SIG-M5 treated with dmso at 0.1 percent for 504 hours (cell line): ENCODE measurements around the gene PHETA1.
"Not testable (repeated sequence)": the region's sequence is repeated elsewhere in the genome, so short reads cannot be mapped to it uniquely, and the experiment has no call there.

Source experiments
- DNase-seq: peaks from one replicate; lab custom pipeline; 2025; ENCODE audit not compliant: unreplicated experiment; lab: John Stamatoyannopoulos, UW

The PHETA1 gene

DNA sequence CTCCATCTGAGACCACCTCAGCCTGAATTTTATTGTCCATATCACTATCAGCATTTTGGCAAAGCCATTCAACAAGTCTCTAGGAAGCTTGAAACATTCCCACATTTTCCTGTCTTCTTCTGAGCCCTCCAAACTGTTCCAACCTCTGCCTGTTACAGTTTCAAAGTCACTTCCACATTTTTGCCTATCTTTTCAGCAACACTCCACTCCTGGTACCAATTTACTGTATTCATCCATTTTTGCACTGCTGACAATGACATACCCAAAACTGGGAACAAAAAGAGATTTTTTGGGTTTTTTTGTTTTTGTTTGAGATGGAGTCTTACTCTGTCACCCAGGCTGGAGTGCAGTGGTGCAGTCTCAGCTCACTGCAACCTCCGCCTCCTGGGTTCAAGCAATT is 4.3 kb upstream of the PHETA1 start:
- not testable (repeated sequence) for DNase-seq

DNA sequence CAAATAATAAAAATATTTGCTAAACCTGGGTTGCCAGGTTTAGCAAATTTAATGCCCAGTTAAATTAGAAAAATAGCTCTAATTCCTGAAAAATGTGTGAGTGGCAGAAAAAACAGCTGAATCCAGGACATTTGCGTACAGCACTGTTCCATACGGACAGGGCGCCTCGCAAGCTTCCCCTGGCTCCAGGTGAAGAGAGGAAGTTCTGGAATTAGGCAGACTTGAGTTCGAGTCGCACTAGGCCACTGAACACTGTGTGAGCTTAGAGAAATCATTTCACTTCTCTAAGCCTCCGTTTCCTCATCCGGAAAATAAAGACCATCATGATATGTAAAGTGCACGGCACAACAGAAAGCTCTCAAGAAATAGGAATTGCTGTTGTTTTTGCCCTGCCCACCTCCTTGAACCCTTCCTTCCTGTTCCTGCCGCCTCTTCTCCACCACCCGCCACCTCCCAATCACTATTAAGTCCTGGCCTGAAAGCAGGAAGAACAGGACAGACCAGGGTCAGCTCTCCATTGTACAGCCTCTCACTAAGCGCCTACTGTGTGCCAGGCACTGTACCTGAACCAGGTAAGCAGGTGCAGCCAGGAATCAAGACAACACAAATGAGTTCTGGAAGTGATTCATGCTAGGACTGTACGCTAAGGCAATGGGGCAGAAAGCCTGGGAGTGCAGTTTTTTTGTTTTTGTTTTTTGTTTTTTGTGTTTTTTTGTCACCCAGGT is 763 bp upstream of the PHETA1 start:
- DNase-seq, result no peak

DNA sequence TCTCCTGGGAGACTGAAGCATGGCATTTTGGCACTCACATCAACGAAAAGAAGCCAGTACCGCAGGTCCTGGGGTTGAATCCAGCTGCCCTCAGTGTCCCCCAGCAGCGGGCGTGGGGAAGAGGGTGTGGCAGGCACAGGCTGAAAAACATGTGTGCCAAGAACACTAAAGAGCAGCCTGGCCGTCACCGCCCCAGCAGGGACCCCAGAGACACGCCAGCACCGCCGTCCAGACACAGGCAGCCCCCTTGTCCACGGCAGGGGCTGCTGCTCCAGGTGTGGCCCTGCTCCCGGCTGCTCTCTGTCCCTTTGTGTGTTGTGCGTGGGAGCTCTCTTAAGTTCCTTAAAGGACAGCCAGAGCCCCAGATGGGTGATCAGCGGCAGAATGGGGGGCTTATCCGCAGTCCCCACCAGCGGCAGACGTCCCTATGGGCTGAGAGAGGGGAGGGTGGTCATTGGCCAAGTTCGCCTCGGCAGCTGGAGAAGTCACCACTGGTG is 556 bp downstream of the PHETA1 start:
- DNase-seq, result no peak

DNA sequence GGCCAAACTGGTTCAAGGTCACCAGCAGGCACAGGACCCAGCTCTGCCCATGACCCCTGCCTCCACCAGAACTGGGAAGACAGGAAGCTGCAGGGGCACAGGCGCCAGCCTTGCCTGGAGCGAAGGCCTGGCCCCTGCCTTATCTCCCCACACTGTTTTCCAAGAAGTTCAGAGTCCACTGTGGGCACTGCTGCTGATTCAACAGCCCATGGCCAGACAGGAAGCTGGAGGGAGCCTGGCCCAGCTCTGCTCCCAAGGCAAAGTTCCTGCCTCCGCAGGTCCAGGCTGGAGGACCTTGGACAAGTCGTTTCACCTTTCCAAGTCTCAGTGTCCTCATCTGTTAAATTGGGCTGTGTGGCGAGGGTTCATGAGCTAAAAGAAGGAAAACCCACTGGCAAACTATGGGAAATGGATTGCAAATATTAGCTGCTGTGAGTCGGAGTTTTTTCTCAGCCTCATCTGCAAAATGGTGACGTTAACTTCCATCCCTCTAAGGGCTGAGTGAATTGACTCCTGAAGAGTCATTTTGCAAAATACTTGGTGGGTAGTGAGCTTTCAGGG is 1.2 kb downstream of the PHETA1 start:
- DNase-seq, result no peak

DNA sequence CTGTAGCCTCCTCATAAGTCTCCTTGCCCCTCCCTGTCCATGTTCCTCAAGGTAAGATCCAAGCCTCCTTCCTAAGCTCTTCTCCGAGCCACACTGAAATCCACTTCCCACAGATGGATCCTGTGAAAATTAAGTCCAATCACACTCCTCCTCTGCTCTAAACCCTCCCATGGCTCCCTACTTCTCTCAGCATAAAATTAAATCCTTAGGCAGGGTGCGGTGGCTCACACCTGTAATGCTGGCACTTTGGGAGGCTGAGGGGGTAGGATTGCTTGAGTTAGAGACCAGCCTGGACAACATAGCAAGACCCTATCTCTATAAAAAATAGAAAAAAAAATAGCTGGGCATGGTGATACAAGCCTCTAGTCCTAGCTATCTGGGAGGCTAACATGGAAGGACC is 2.3 kb downstream of the PHETA1 start:
- no peak for DNase-seq

DNA sequence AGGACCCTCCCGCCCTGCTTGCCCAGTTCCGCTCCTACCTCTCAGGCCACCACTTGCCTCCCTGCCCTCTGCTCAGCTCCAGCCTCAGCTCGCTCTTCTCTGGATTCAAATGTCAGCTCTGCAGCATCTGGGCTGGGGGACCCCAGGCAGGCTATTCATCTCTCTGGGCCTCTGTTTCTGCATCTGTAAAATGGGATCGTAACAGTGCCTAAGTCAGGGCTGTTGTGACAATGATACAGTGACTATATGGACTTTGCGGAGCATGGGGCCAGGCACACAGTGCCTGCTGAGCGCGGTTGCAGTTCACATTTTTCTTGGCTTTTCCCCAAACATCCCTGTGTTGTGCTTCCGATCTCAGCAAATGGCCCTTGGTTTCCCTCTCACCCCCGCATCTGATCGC is 2.8 kb downstream of the PHETA1 start:
- no peak for DNase-seq

DNA sequence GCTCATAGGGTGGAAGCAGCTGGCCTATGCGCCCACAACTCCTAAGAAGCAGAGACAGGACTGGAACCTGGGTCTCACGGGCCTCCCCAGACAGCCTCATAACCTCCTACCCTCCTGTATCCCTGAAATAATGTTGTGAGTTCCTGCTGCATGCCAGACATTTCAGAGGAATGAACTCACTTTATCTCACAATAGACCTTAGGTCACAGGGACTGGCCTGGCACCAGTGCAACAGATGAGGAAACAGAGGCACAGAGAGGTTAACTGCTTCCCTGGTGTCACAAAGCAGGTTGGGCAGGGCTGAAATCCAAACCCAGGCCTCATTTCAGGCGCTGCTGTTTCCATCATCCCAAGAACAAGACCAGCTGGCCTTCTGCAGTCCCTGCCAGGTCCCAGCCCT is 5.3 kb downstream of the PHETA1 start:
- no peak for DNase-seq

DNA sequence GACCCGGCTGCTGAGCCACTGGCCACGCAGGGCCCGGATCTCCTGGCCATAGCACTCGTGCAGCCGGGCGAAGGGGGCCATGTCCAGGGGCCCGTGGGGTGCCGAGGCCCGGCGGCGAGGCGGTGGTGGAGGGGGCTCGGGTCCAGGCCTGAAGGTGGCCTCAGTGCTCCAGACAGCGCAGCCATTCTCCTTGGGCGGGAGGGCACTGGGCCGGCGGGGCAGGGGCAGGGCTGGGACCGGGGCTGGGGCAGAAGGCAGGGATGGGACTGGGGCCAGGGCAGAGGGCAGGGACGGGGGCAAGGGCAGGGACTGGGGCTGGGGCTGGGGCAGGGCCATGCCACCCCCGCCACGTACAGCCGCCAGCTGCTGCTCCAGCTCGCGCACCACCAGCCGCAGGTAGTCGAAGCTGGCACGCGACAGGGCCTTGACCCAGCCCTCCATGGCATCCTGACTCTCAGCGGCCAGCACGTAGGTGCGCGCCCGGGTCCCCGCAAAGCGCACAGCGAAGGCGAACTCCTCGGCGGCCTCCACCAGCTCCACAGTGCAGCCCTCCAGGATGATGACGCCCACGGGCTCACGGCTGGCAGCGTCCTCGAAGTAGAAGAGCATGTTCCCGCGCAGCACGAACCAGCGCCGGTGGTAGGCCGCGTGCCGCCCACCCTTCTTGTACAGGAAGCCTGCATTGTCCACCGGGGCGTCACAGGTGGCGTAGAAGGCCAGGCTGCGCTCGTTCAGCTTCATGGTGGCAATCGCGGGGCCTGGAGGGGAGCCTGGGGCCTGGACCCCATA is 6.0 kb downstream of the PHETA1 start:
- no peak for DNase-seq

DNA sequence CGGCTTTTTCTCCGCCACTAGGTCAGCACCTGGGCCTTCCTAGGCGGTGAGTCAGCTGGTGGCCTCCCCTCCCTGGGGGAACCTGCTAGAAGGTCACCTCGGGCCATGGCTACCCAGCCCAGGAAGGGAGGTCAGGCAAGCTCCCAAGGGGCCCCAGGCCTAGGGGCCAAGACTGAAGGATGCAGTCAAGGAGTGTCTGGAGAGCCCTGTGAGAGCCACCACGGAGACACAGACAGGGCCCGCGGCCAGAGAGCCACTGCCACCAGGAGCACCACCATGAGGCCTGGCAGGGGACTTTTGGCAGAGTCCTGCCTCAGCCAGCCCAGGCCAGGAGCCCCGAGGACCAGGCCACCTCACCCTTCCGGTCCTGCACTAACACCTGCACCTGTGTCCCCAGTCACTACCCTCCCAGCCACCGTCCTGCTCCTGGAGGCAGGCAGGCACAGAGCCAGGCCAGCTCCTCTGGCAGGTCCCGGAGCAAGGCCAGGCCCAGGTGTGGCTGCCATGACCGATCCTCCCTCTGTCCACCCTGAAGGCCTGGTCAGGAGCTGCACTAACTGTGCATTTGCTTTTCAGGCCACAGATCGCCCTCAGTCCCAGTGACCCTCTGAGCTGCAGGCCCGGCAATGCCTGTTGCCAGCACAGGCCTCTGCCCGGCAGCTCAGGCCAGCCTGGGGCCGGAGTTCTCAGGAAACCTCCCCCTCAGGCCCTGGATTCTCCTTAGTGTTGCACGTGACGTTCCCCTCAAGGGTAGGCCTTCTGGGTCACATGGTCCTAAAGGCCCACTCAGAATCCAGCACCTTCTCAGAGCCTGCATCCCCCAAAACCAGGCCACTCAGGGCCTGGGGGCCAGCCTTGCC is 6.9 kb downstream of the PHETA1 start:
- DNase-seq, result no peak

DNA sequence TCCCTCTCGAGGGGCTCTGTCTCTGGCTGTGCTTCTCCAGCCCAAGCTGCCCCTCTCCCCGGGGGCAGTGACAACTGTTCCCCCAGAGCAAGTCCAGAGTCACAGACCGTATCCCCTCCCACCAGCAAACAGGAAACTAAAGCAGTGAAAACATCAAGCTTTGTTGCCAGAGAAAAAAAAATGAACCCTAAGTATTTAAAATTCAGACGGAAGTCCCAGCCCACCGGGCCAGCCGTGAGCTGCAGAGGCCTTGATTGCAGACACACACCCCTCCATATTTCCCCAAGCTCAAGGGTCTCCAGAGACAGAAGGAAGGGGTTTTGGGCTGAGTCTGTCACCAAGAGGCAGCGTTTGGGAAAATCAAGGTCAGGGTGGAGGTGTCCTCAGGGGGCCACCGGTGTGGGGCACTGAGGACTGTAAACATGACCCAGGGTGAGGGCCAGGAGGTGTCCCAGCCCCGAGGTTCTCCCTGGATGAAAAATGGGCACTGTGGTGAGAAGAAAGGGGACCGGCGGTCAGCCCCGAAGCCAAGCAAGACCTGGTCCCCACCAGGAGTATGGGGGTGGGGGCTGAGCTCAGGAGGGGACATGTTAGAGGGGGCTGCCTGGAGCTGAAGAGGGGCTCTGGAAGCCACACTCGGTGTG is 7.7 kb downstream of the PHETA1 start:
- no peak for DNase-seq

DNA sequence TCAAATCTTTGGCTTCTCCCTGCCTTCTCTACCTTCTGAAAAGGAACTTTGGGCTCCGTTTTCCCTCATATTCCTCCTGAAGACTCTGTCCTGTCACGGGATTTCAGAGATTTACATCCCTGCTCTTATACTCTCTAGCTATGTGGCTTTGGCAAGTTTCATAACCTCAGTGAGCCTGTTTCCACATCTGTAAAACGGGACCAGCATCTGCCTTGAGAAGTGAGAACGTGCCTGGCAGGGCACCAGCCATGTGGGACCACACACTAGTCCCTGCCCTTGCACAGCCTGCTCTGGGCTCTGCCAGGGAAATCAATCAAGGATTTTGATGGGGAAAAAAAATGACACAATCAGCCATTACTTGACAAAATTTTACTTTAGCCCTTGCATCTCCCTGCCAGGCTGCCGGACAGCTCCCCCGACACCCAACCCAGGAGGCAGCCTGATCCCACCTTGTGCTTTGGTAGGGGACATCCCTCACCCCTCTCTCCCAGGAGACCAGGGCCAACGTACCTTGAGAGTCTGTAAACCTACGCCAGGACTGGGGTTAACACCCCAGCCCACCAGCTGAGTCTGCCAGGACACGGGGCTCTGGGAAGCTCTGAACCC is 8.5 kb downstream of the PHETA1 start:
- DNase-seq, result no peak

DNA sequence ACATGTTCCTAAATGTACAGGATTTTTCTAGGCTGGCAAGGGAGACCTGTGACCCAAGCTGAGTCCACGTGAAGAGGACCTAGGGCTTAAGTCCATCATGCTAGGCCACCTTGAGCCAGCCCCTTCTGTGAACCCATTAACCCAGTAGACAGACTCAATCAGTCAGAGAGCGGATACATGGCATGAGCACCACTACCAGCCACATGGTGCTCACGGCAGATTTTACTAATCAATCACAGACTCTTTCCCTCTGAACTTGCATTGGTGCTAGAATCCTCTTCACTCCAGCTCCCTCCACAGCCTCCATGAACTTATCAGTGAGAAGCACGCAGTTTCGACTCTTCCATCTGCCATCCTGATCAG is 9.0 kb downstream of the PHETA1 start:
- DNase-seq, result no peak

DNA sequence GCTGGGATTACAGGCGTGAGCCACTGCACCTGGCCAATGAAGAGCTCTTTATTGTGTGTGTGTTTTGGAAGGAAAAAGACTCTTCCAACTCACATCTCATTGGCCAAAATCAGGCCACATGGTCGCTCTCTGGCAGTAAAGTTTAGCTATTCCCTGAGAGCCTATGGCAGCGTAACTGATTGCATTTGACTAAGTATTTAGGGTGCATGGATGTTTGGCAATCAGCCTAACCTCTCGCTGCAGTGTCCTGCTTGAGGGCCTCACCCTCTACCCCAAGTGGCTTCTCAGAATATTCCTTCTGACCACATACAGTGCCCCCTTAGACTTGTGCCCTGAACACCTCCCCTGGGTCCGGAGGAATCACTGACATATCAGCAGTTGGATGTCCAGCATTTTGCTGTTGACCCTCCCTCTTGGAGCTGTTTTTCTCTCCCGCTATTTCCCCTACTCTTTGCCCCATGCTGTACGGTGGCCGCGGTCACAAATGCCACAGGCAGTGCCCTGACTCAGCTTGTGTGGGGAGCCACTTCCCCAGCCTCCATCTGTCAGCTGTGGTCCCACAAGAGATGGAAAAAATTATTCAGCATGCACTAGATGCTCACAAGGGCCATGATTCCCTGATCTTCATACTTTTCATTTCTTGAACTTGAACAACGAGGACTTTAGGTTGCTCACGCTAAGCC is 9.5 kb downstream of the PHETA1 start:
- DNase-seq, result peak; percentile 71

DNA sequence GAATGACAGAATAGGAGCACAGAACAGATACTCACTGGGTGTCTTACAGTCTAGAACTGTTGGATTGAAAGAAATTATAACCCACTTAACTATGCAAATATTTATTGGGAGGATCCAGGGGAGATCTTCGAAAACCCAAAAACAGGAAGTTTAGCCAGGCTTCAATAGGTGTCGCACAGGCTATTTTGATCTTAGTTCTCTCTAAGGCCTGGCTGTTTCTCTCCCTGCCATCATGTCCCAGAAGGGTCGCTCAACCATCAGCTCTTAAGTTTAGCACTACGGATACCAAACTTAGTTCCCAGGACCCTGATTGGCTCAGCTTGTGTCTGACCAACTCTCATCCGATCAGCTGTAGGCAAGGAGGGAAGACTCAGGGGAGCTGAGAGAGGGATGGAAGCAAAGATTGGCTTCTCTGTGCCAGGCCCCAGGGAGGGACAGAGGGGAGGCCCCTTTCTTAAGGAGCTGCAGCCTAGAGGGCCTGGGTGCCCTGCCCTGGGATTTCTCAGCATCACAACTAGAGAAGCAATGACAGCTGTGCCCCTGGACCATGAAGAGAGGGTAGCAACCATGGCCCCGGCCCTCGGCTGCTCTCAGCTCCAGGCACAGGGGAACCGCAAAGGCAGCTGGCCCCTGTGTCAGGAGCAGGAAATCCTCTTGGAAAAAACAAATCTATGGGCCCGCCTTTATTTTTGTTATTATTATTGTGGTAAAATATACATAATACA is 13.5 kb downstream of the PHETA1 start:
- DNase-seq, result no peak

DNA sequence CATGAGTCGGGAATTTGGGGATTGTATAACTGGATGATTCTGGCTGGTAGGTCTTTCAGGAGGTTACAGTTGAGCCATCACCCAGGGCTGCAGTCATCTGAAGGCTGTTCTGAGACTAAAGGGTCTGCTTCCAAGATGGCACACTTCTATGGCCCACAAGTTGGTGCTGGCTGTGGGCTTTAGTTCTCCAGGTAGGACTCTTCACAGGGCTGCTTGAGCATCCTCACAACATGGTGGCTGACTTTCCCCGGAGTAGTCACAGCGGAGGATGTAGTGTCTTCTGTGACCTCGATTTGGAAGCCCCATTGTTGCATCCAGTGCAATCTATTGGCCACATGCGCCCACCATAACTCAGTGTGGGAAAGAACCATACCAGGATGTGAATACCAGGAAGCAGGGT is 14.4 kb downstream of the PHETA1 start:
- no peak for DNase-seq

DNA sequence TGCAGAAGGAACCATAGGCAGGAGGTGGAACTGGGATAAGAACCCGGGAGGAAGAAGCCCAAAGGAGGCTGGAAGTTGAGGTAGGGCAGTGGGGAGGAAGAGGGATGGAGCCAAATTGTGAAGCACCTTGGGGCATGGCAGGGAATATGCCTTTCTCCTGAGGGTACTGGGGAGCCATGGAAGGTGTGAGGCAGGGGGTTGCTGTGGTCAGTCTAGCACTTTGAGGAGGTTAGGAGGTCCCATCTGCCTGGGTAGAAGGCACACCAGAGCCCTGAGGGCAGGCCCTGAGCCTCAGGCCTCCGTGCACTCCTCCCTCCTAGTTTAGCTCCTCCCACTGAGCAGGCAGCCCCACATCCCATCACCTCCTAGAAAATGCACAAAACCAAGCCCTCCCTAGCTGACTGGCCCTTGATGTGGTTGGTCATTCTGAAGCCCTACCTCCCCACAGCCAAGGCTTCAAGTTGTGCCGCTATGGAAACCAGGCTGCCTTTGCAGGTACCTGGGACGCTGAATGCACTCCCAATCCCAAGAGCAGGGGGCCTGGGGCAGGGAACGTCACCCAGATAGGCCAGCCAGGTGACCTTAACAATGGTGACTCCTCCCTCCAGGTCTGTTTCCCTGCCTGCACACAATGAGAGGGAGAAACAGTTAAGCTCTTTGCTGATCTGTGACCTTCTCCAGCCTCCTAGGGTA is 15.1 kb downstream of the PHETA1 start:
- no peak for DNase-seq

DNA sequence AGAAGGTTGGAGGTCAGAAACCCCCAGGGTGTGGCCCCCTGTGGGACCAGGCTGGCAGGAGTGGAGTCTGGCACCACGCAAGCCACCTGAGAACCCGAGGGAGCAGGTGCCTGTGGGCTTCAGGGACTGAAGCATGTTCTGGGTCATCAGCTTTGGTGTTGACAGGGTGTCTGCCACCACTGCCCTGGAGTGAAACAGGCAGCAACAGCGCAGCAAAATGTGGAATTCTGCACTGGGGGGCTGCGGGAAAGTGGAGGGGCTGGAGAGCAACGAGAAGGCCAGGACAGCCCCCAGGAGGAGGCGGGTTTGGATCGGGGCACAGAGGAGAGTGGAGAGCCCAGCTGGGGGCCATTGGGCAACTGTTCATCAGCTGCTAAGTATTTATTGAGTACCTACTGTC is 15.9 kb downstream of the PHETA1 start:
- no peak for DNase-seq

DNA sequence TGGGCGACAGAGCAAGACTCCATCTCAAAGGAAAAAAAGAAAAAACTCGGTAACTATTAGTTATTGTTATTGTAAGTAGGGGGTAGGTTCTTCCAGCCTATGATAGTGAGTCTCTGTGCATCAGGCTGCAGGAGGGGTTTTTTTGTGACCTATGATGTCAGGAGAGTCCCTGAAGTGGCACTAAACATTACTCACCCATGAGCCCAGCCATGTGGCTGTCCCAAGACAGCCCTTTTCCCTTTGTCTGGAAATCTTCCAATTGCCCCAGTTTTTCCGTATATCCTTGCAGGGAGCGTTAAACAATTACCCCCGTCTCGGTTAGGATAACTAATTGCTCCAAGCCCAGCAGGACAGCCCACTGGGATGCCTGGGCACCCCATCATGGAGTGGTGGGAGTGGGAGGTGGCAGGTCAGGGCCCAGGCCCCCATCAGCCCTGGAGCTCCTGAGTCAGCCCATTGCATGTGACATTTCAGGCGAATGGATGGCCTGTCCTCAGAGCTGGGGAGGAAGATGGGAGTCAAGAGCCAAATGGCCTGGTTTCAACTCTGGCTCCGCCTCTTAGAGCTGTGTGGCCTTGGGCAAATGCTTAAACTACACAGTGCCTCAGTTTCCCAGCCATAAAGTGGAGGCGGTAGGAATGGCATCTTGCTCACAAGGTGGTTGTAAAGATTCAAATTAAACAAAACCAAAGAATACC is 16.4 kb downstream of the PHETA1 start:
- DNase-seq, result no peak
